Upper lobe of left lung (tissue), 6 donors: ENCODE measurements around the gene SLC25A26. TPM values are rescaled to one million over a fixed set of nuclear protein-coding genes. Genes with fewer than 3 reads are reported as not detected.

Source experiments
- ATAC-seq, 2 donors: fragments of 200-7000 bp; cut with Tn5 transposase; one replicate each; pipeline ENCODE4 v1.9.1; 2022; ENCODE audit warnings: mild to moderate bottlenecking in 2 of 2, moderate library complexity in 2 of 2; ENCODE audit not compliant: low FRiP score in 2 of 2
- DNase-seq, 2 donors: peaks; one replicate each; pipeline ENCODE4 v3.0.0-alpha.2; 2019 to 2020
- H3K27ac ChIP-seq, 4 donors: fragments of 200-600 bp; sonication (generic); one replicate each; pipeline ENCODE4 v1.5.1; 2016 to 2019
- H3K27me3 ChIP-seq, 4 donors: fragments of 200-600 bp; sonication (generic); one replicate each; pipeline ENCODE4 v1.5.1; 2017 to 2019
- H3K36me3 ChIP-seq, 4 donors: fragments of 200-600 bp; sonication (generic); one replicate each; pipeline ENCODE4 v1.5.1; 2016 to 2019
- H3K4me1 ChIP-seq, 4 donors: fragments of 200-600 bp; sonication (generic); one replicate each; pipeline ENCODE4 v1.5.1; 2018 to 2019
- H3K4me3 ChIP-seq, 4 donors: fragments of 200-600 bp; sonication (generic); one replicate each; pipeline ENCODE4 v1.5.1; 2017 to 2019; ENCODE audit warnings: mild to moderate bottlenecking in 2 of 4, moderate library complexity in 1 of 4
- H3K9me3 ChIP-seq, 4 donors: fragments of 200-600 bp; sonication (generic); one replicate each; pipeline ENCODE4 v1.5.1; 2018 to 2019
- EP300 ChIP-seq, 4 donors: sonication (generic); formaldehyde crosslinking; IDR thresholded peaks; one replicate each; pipeline ENCODE4 v1.5.1; 2017; ENCODE audit warnings: antibody characterized with exemption in 4 of 4, control low read depth in 2 of 4
- POLR2A ChIP-seq, 4 donors: fragments of 450-650 bp; IDR thresholded peaks; one replicate each; pipeline ENCODE4 v1.5.1; 2016 to 2017; ENCODE audit warnings: antibody characterized with exemption in 4 of 4, mild to moderate bottlenecking in 2 of 4
- POLR2AphosphoS5 ChIP-seq, 2 donors: sonication (generic); formaldehyde crosslinking; IDR thresholded peaks; one replicate each; pipeline ENCODE4 v1.5.1; 2017; ENCODE audit warnings: antibody characterized with exemption in 2 of 2
- WGBS, 2 donors: methylation state at CpG; one replicate each; pipeline ENCODE4 v1.1.5; 2017 to 2018; 5-methylcytosine and 5-hydroxymethylcytosine counted together
- total RNA-seq, 6 donors: library from RNA; depleted of rRNA in 4 of 6; stranded (reverse); fragments of >200 nt in 4 of 6; gene quantifications; one replicate each; pipeline versions ENCODE4 v1.1.0 to v1.2.1, GENCODE V29; 2016 to 2021
- TF ChIP-seq, protein P1 (sequence below), 6 experiments: fragments of 450-650 bp in 4 of 6; fragments of 200-600 bp in 2 of 6; sonication (generic) in 2 of 6; IDR thresholded peaks; one replicate each; pipeline ENCODE4 v1.5.1; 2016 to 2019; ENCODE audit warnings: antibody characterized with exemption in 6 of 6
- donor health status: DM: no; HTN: no; CAD: no; lungs with moderate emphysema.
- donor health status: DM: no; HTN: yes; CAD: no; lungs with severe emphysema.

Gene SLC25A26
- total RNA-seq, 6 donors from 2014 or later, result 8.4 to 18.8 (median 17.0) TPM

DNA sequence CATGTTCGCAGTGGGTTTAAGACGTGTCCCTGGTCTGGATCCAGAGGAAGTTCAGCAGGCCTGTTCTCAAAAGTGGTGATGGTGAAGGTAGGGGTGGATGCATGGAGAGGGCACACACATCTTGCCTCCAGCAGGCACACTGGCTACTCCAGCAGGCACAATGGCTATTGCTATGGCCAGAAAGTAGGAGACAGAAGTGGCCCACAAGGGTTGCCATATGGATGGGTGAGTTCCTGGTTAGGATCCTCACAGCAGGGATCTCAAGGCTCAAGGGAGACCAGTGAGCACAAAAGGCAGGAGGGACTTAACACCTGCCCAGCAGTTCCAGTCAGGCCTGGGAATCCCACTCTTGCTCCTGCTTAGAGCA, 172.1 kb downstream of the SLC25A26 start:
- Histone ChIP-seq H3K27ac (no peak overlapping the region), H3K9me3 (no peaks in the 10 kb centered on the region), H3K36me3 (peaks cover 8 to 60% (median 28%) of the 10 kb centered on the region in 4 donors), H3K4me1 (peaks cover 0 to 5% (median 2%) of the 10 kb centered on the region in 4 donors), H3K4me3 (no peak overlapping the region), H3K27me3 (no peaks in the 10 kb centered on the region)
- ATAC-seq (no peak), DNase-seq (no peak)
- TF ChIP-seq POLR2A (IDR thresholded peaks at IDR 0.05), result no peak
- no peak for TF ChIP-seq EP300 (IDR thresholded peaks at IDR 0.05)
- no peak for TF ChIP-seq POLR2AphosphoS5 (IDR thresholded peaks at IDR 0.05)
- TF ChIP-seq, protein P1, sequence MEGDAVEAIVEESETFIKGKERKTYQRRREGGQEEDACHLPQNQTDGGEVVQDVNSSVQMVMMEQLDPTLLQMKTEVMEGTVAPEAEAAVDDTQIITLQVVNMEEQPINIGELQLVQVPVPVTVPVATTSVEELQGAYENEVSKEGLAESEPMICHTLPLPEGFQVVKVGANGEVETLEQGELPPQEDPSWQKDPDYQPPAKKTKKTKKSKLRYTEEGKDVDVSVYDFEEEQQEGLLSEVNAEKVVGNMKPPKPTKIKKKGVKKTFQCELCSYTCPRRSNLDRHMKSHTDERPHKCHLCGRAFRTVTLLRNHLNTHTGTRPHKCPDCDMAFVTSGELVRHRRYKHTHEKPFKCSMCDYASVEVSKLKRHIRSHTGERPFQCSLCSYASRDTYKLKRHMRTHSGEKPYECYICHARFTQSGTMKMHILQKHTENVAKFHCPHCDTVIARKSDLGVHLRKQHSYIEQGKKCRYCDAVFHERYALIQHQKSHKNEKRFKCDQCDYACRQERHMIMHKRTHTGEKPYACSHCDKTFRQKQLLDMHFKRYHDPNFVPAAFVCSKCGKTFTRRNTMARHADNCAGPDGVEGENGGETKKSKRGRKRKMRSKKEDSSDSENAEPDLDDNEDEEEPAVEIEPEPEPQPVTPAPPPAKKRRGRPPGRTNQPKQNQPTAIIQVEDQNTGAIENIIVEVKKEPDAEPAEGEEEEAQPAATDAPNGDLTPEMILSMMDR (IDR thresholded peaks at IDR 0.05), result no peak
- 87 to 92% methylated on average over 2 of the region's 2 CpGs for WGBS, 2 donors

DNA sequence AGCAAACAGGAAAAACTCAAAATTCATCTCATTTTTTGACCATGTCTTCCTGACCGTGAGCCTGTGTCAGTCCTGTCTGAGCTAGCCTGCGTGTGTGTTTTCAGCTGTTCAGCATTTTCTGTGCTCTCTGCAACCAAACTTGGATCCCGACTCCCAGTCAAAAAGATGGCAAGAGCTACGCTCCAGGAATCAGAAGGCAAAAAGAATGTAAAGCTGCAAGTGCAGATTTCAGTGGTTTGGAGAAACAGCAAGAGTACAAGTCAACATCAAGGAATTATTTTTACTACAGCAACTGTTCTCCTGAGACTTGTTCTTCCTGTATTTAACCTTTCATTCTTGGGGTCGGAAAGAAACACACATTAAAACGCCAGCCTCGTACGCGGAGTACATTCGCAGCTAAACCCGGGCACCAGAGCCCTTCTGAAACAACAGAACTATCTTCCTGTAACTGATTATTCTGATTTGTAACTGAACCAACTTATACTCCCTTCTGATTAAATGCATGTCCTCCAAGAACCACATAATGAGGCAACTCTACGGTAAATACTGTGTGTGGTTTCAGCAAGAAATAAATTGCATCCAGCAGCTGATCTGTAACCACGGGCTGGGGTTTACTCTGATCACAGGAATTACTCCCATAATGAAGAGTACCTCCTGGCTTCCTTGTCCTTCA, 172.7 kb downstream of the SLC25A26 start:
- TF ChIP-seq EP300 (IDR thresholded peaks at IDR 0.05) (no peak), POLR2A (IDR thresholded peaks at IDR 0.05) (no peak), POLR2AphosphoS5 (IDR thresholded peaks at IDR 0.05) (no peak)
- TF ChIP-seq, protein P1 (IDR thresholded peaks at IDR 0.05), result no peak
- Histone ChIP-seq H3K4me1 (peaks cover 0 to 5% (median 3%) of the 10 kb centered on the region in 4 donors), H3K27ac (peak overlapping the region in 1 of 4 donors; percentile 32), H3K9me3 (no peaks in the 10 kb centered on the region), H3K27me3 (no peaks in the 10 kb centered on the region), H3K4me3 (no peak overlapping the region), H3K36me3 (peaks cover 8 to 66% (median 28%) of the 10 kb centered on the region in 4 donors)
- ATAC-seq (no peak), DNase-seq (no peak)
- WGBS, 2 donors, result 74 to 76% methylated on average over 13 of the region's 13 CpGs

DNA sequence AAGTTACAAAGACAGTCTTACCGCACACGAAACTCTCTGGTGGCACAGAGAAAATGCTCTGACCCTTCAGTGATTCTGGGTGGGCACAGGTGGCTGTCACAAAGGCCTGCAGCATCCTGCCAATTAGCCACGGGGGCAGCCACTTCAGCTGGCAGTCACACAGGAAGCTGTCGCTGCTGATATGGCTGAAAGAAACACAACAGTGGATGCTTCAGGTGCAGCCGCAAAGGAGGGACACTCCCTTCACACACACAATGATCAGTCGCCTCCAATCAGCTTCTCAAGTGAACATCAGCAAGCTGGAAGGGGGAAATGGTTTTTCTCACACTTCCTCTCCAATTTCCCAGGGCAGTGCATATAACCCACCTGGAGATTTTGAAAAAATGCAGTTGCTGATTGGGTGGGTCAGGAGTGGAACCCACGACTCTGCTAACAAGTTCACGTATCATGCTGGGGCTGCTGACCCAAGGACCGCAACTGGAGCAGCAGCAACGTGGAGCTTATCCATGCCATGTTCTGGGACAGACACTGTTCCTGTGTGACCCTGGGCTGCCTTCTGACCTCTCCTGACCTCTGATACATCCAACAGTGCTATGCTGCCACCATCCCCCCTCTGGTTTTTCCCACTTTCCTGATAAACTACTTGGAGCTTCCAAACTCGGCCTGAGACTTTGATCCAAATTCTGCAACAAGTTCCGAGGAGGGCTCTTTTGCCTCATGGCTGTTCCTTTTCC, 173.4 kb downstream of the SLC25A26 start:
- Histone ChIP-seq H3K27me3 (no peaks in the 10 kb centered on the region), H3K9me3 (no peaks in the 10 kb centered on the region), H3K27ac (peak overlapping the region in 1 of 4 donors; percentile 32), H3K4me1 (peaks cover 0 to 5% (median 3%) of the 10 kb centered on the region in 4 donors), H3K36me3 (peaks cover 8 to 73% (median 31%) of the 10 kb centered on the region in 4 donors), H3K4me3 (no peak overlapping the region)
- 74 to 75% methylated on average over 11 to 12 of the region's 12 CpGs for WGBS, 2 donors
- ATAC-seq, result no peak
- no peak for DNase-seq
- TF ChIP-seq EP300 (IDR thresholded peaks at IDR 0.05), result no peak
- TF ChIP-seq, protein P1 (IDR thresholded peaks at IDR 0.05), result no peak
- no peak for TF ChIP-seq POLR2A (IDR thresholded peaks at IDR 0.05)
- TF ChIP-seq POLR2AphosphoS5 (IDR thresholded peaks at IDR 0.05), result no peak

DNA sequence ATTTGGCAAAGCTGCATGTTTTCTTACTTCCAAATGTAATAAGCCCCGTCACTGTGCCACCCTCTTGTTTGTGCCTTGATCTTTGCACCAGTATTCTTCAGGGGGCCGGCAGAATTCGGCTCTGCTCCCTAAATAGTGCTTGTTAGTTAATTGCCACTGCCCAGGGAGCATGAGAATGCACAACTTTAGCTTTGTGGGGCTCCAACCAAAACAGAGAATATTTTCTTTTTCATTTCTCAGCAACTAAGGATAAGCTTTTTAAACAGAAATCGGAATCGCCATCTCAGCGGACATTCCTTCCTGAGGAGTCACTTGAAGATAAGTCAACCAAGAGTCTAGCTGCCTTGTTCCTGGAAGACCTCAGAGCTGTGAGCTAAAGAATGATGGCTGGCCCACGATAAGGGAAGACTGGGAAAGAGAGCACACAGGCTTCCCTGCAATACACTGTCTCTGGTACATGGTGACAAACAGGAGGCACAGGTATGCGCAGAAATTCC, 174.0 kb downstream of the SLC25A26 start:
- H3K9me3 ChIP-seq, result no peaks in the 10 kb centered on the region
- TF ChIP-seq EP300 (IDR thresholded peaks at IDR 0.05), result no peak
- DNase-seq, result no peak
- no peak overlapping the region for H3K4me3 ChIP-seq
- peaks cover 8 to 75% (median 33%) of the 10 kb centered on the region in 4 donors for H3K36me3 ChIP-seq
- peaks cover 0 to 5% (median 3%) of the 10 kb centered on the region in 4 donors for H3K4me1 ChIP-seq
- no peak overlapping the region for H3K27ac ChIP-seq
- peak in 1 of 2 donors; percentile 11 for ATAC-seq
- WGBS, 2 donors, result 89 to 93% methylated on average over 8 of the region's 8 CpGs
- no peaks in the 10 kb centered on the region for H3K27me3 ChIP-seq

DNA sequence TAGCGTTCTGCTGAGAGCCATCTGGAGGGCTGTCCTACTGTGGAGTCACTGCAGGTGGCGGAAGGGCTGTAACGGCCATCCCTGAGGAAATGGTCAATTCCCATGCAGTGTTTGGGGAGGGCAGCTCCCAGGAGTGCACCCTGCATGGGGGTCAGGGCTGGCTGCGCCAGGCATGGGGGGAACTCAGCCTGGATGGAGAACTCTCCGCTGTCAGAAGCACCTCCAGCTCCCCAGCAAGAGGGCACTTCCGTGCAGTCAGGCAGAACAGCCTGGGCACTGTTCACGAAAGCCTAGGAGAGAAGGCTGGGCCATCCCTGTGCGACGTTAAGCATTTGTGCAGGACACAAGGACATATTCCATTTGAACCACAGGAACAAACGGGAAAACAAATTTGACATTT, 174.8 kb downstream of the SLC25A26 start:
- ATAC-seq, result no peak
- Histone ChIP-seq H3K4me1 (peaks cover 0 to 5% (median 3%) of the 10 kb centered on the region in 4 donors), H3K36me3 (peaks cover 8 to 75% (median 33%) of the 10 kb centered on the region in 4 donors), H3K27ac (no peak overlapping the region), H3K9me3 (no peaks in the 10 kb centered on the region), H3K4me3 (no peak overlapping the region), H3K27me3 (no peaks in the 10 kb centered on the region)
- DNase-seq, result no peak
- no peak for TF ChIP-seq POLR2AphosphoS5 (IDR thresholded peaks at IDR 0.05)
- WGBS, 2 donors, result 83 to 94% methylated on average over 6 to 10 of the region's 10 CpGs
